Measurements from ENCODE around the gene TRAF3IP1.
A peak's percentile ranks its signal among the peaks of the same experiment; 100 is the strongest.

TRAF3IP1 gene

GRCh38 chr2:238426568-238427434 lies 106.5 kb downstream of the TRAF3IP1 start, which contains the start of gene ASB1:
Gene ASB1, plus strand, starts transcription at chr2:238426927. Its CDS starts 144 bp downstream, at chr2:238427071.
- peaks cover 6% of the 10 kb centered on the region for H3K4me1 ChIP-seq (ENCODE audit: control insufficient read depth, insufficient read depth, low read length)

GRCh38 chr2:238427435-238428162 lies 107.3 kb downstream of the TRAF3IP1 start:
- no peaks in the 10 kb centered on the region for H3K27me3 ChIP-seq (ENCODE audit: control insufficient read depth, insufficient read depth, low read length)
- peaks cover 6% of the 10 kb centered on the region for H3K4me1 ChIP-seq (ENCODE audit: control insufficient read depth, insufficient read depth, low read length)
- peak overlapping the region; percentile 71 for H3K4me3 ChIP-seq (ENCODE audit: low read length)
- H3K9ac ChIP-seq (ENCODE audit: low read length), result peak overlapping the region; percentile 75
- H3K36me3 ChIP-seq (ENCODE audit: control insufficient read depth, insufficient read depth, low read length), result no peaks in the 10 kb centered on the region
- peak overlapping the region; percentile 90 for H3K27ac ChIP-seq (ENCODE audit: low read depth, low read length)

More at GRCh38 chr2:238426568-238427434, 106.5 kb downstream of the TRAF3IP1 start, which contains the start of gene ASB1:
- peak within 1 kb of the TSS; percentile 90 for H3K27ac ChIP-seq (ENCODE audit: low read depth, low read length)
- peak within 1 kb of the TSS; percentile 75 for H3K9ac ChIP-seq (ENCODE audit: low read length)
- H3K36me3 ChIP-seq (ENCODE audit: control insufficient read depth, insufficient read depth, low read length), result no peaks in the 10 kb centered on the region
- no peaks in the 10 kb centered on the region for H3K27me3 ChIP-seq (ENCODE audit: control insufficient read depth, insufficient read depth, low read length)
- H3K4me3 ChIP-seq (ENCODE audit: low read length), result peak within 1 kb of the TSS; percentile 71

- no peaks in the 10 kb centered on the region for H3K27me3 ChIP-seq (ENCODE audit: control insufficient read depth, insufficient read depth, low read length)
- no peak overlapping the region for H3K4me3 ChIP-seq (ENCODE audit: low read length)
- peaks cover 7% of the 10 kb centered on the region for H3K36me3 ChIP-seq (ENCODE audit: control insufficient read depth, insufficient read depth, low read length)
- H3K27ac ChIP-seq (ENCODE audit: low read depth, low read length), result no peak overlapping the region
- H3K4me1 ChIP-seq (ENCODE audit: control insufficient read depth, insufficient read depth, low read length), result peaks cover 6% of the 10 kb centered on the region
- no peak overlapping the region for H3K9ac ChIP-seq (ENCODE audit: low read length)
Measured at GRCh38 chr2:238428866-238429265, 108.5 kb downstream of the TRAF3IP1 start.

GRCh38 chr2:238430781-238431180 lies 110.5 kb downstream of the TRAF3IP1 start:
- peaks cover 6% of the 10 kb centered on the region for H3K4me1 ChIP-seq (ENCODE audit: control insufficient read depth, insufficient read depth, low read length)

GRCh38 chr2:238431456-238431855 lies 111.1 kb downstream of the TRAF3IP1 start:
- Histone ChIP-seq H3K9ac (ENCODE audit: low read length) (no peak overlapping the region), H3K27me3 (ENCODE audit: control insufficient read depth, insufficient read depth, low read length) (no peaks in the 10 kb centered on the region), H3K36me3 (ENCODE audit: control insufficient read depth, insufficient read depth, low read length) (peaks cover 24% of the 10 kb centered on the region), H3K4me3 (ENCODE audit: low read length) (no peak overlapping the region), H3K27ac (ENCODE audit: low read depth, low read length) (no peak overlapping the region), H3K4me1 (ENCODE audit: control insufficient read depth, insufficient read depth, low read length) (peaks cover 6% of the 10 kb centered on the region)

More at GRCh38 chr2:238430781-238431180, 110.5 kb downstream of the TRAF3IP1 start:
- H3K27ac ChIP-seq (ENCODE audit: low read depth, low read length), result no peak overlapping the region
- no peak overlapping the region for H3K4me3 ChIP-seq (ENCODE audit: low read length)
- no peak overlapping the region for H3K9ac ChIP-seq (ENCODE audit: low read length)
- H3K36me3 ChIP-seq (ENCODE audit: control insufficient read depth, insufficient read depth, low read length), result peaks cover 22% of the 10 kb centered on the region
- no peaks in the 10 kb centered on the region for H3K27me3 ChIP-seq (ENCODE audit: control insufficient read depth, insufficient read depth, low read length)

- no peaks in the 10 kb centered on the region for H3K4me1 ChIP-seq (ENCODE audit: control insufficient read depth, insufficient read depth, low read length)
- H3K36me3 ChIP-seq (ENCODE audit: control insufficient read depth, insufficient read depth, low read length), result peaks cover 30% of the 10 kb centered on the region
- no peak overlapping the region for H3K27ac ChIP-seq (ENCODE audit: low read depth, low read length)
- H3K9ac ChIP-seq (ENCODE audit: low read length), result no peak overlapping the region
- H3K27me3 ChIP-seq (ENCODE audit: control insufficient read depth, insufficient read depth, low read length), result no peaks in the 10 kb centered on the region
- no peak overlapping the region for H3K4me3 ChIP-seq (ENCODE audit: low read length)
Measured at GRCh38 chr2:238433300-238433915, 113.1 kb downstream of the TRAF3IP1 start.

GRCh38 chr2:238433941-238434845 lies 113.9 kb downstream of the TRAF3IP1 start:
- H3K27ac ChIP-seq (ENCODE audit: low read depth, low read length), result no peak overlapping the region
- no peak overlapping the region for H3K9ac ChIP-seq (ENCODE audit: low read length)
- H3K4me1 ChIP-seq (ENCODE audit: control insufficient read depth, insufficient read depth, low read length), result no peaks in the 10 kb centered on the region
- no peaks in the 10 kb centered on the region for H3K27me3 ChIP-seq (ENCODE audit: control insufficient read depth, insufficient read depth, low read length)
- H3K4me3 ChIP-seq (ENCODE audit: low read length), result no peak overlapping the region
- peaks cover 30% of the 10 kb centered on the region for H3K36me3 ChIP-seq (ENCODE audit: control insufficient read depth, insufficient read depth, low read length)

GRCh38 chr2:238434846-238435751 lies 114.8 kb downstream of the TRAF3IP1 start:
- H3K27ac ChIP-seq (ENCODE audit: low read depth, low read length), result no peak overlapping the region

GRCh38 chr2:238435752-238436096 lies 115.4 kb downstream of the TRAF3IP1 start:
- H3K27ac ChIP-seq (ENCODE audit: low read depth, low read length), result no peak overlapping the region
- no peaks in the 10 kb centered on the region for H3K27me3 ChIP-seq (ENCODE audit: control insufficient read depth, insufficient read depth, low read length)
- H3K36me3 ChIP-seq (ENCODE audit: control insufficient read depth, insufficient read depth, low read length), result peaks cover 30% of the 10 kb centered on the region
- no peaks in the 10 kb centered on the region for H3K4me1 ChIP-seq (ENCODE audit: control insufficient read depth, insufficient read depth, low read length)
- no peak overlapping the region for H3K4me3 ChIP-seq (ENCODE audit: low read length)
- H3K9ac ChIP-seq (ENCODE audit: low read length), result no peak overlapping the region

More at GRCh38 chr2:238434846-238435751, 114.8 kb downstream of the TRAF3IP1 start:
- no peaks in the 10 kb centered on the region for H3K4me1 ChIP-seq (ENCODE audit: control insufficient read depth, insufficient read depth, low read length)
- no peak overlapping the region for H3K4me3 ChIP-seq (ENCODE audit: low read length)
- no peak overlapping the region for H3K9ac ChIP-seq (ENCODE audit: low read length)
- H3K36me3 ChIP-seq (ENCODE audit: control insufficient read depth, insufficient read depth, low read length), result peaks cover 30% of the 10 kb centered on the region
- no peaks in the 10 kb centered on the region for H3K27me3 ChIP-seq (ENCODE audit: control insufficient read depth, insufficient read depth, low read length)

- Histone ChIP-seq H3K27me3 (ENCODE audit: control insufficient read depth, insufficient read depth, low read length) (no peaks in the 10 kb centered on the region), H3K4me3 (ENCODE audit: low read length) (peak overlapping the region; percentile 33), H3K4me1 (ENCODE audit: control insufficient read depth, insufficient read depth, low read length) (no peaks in the 10 kb centered on the region), H3K27ac (ENCODE audit: low read depth, low read length) (no peak overlapping the region), H3K9ac (ENCODE audit: low read length) (no peak overlapping the region), H3K36me3 (ENCODE audit: control insufficient read depth, insufficient read depth, low read length) (peaks cover 21% of the 10 kb centered on the region)
Measured at GRCh38 chr2:238438856-238439849, 118.8 kb downstream of the TRAF3IP1 start.
